Measurements from ENCODE around the gene DARS1.

DARS1 gene

DNA sequence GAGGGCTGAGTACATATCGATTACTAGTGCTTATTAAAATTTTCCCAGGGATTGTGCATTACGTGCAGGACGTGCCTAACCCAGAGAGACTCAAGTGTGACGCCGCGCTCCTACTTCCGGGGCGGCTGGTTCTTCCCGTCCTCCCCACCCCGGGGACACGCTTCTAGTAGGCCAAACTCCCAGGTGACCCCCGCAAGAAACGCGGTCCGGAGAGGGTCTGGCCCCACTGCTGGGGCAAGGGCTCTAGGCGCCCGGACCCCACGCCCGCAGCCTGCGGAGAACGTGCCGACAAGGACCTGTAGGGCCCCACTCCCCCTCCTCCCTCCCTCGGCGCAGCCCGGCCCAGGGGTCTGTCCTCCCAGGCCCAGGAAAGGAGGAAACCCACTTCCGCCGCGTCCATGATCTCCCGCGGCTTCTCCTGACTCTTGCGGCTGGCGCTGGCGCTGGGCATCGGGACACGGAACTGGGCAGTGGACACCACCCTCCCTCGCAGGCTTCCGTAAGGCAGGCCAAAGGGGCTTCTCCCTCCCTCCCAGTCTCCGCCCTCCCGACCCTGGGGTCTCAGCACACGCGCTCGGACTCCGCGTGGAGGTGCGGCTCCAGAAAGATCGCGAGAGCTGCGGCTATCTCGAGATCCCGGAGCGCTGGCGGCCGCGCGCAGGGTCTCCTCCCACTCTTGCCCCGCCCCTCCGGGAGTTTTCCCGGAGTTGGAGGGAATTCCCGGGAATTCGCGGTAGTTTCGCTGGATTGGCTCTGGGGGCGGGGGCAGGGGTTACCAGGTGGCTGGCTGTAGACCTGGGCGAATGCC lies at the start of gene DARS1:
TSS of gene DARS1 (minus strand) at position 609 of the 808 bp plus-strand sequence. CDS start at position 451, 158 bp downstream.
- peak; percentile 92 for DNase-seq

DNA sequence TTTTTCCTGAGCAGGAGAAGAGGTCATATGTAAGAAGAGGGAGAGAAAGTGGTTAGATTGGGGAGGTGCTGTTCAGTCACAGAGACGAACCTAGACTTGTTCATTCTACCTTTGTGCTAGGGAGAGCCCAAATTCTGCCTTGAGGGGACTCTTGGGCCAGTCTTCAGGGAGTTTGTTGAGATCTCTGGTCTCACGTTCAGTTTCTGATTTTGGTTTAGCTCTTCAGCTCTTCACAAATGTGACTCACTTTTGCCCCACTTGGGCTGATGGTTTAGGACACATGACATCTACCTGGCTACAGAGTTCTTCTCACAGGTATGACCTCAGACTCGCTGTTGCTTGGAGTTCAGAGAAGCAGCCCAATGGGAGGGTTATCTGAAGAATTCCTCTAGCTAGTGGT lies 49.2 kb upstream of the DARS1 start:
- DNase-seq = no peak

DNA sequence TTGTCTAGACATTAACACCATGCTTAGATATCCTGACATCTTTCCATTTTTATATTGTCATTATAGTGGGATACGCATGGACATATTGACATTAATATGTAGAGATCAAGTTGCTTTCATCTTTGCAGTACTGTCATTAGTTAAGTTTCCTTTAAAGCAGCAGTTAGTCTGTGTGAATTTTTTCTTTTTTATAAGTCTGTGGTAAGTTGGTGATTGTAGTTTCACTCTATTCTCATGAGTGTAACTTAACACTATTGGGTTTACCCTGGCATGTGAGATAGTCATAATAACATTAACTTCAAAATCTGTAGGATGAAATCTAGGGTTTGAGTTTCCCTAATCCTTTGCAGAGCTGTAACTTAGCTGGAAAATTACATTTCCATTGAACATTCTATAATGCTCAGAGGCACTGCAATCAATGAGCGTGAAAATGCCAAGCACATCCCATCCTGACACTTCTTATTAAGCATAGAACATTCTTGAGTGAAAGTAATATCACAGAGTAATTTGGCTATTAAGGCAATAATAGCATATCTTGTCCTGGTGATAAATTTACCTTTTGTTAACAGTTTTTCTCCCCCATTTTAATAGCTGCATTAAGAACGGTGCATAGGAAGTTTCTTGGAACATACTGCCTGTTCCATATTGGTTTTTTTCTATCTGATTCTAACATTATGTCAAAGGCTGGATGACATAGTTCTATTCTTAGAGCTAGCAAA lies 47.5 kb upstream of the DARS1 start:
- DNase-seq = no peak

DNA sequence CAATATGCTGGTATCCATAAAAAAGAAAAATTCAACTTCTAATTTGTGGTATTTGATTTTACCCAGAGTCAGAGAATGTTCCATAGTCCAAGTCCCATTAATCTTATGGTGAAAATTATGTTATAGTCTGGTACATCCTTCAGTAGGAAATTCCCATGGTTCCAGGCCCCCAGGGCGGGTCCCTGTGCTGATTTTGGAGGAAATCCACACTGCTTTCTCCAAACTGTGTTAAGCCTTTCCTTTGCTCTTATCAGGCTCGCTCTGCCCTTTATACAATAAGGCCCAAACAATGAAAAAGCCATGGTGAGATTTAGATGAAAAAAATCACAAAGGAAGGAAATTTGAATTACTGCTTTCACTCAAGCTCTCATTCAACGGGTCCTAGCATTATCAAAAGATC lies 46.8 kb upstream of the DARS1 start:
- no peak for DNase-seq

DNA sequence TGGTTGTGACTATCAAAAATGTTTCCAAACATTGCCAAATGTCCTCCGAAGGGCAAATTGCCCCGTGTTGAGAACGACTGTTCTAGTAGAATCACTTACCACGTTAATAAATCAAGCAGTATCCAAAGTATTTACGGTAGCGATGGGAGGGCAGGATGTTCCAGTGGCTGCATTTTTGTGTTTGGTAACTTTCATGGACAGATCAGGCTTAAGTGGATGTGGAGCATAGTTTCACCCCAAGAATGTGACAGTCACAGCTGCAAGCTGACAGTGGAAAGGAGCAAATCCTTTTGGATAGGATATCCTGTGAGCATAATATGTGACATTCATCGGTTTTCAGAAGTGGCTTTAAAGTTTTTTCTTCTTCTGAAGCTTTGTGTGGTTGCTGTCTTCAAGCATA lies 46.3 kb upstream of the DARS1 start:
- no peak for DNase-seq

DNA sequence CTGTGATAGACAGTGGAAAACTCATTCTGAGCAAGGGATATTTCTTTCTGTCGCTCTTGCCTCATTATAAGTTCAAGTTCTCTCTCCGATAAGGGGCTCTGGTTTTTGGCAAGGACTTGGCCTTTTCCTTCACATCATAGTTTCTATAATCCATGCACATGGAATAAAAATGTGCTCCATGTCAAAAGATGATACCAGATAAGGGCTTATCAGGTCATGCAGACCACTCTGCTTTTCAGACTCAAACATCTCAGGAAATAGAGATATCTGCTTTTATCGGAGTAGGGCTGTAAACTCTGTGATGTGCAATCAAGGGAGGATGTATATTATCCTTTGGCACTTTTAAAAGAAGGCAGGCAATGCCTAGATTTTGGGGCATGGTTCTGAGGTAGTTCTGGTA lies 45.0 kb upstream of the DARS1 start:
- DNase-seq = no peak

DNA sequence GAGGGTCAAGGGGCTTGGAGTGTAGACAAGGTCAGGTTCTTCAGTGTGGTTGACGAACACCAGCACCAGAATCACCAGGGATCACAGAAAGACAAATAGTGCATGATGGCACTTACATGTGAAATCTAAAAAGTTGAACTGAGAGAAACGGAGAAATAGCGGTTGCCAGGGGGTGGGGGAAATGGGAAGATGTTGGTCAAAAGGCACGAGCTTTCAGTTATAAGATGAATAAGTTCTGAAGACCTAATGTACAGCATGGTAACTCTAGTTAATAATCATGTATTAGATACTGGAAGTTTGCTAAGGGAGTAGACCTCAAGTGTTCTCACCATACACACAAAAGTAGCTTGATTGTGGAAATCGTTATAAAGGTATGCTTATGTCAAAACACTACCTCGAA lies 43.7 kb upstream of the DARS1 start:
- no peak for DNase-seq

DNA sequence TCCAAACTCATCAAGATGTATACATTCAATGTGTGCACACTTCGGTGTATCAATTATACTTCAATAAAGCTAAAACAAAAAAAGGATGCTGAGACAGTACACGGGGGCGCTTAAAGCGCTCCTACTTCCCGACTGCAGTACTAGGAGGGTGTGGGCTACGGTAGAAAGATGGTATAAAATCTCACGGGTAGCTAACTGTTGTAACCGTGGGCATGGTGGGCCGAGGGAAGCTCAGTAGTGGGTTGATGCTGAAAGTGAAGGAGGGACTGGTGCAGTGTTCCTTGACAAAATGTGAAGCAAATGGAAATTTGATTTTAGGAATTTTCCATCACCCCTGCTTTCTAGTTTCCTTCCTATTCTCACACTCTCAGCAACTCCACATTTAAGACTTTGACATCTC lies 42.6 kb upstream of the DARS1 start:
- no peak for DNase-seq

DNA sequence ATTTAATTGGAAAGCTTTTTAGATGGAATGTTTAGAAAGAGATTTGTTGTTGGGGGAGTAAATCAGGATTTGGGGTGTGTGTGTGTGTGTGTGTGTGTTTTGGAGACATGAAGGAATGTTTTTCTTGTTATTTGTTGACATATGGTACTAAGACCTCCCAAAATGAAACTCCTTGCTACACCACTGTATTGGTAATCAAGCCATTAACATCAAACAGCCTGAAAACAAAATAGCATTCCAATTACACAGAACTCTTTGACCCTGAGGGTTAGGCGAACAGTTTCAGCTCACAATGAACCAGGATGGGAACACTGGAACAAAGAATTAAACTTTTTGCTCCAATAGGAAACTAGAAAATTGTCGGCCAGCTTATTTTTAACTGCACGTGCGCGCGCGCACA lies 41.7 kb upstream of the DARS1 start:
- DNase-seq = no peak

DNA sequence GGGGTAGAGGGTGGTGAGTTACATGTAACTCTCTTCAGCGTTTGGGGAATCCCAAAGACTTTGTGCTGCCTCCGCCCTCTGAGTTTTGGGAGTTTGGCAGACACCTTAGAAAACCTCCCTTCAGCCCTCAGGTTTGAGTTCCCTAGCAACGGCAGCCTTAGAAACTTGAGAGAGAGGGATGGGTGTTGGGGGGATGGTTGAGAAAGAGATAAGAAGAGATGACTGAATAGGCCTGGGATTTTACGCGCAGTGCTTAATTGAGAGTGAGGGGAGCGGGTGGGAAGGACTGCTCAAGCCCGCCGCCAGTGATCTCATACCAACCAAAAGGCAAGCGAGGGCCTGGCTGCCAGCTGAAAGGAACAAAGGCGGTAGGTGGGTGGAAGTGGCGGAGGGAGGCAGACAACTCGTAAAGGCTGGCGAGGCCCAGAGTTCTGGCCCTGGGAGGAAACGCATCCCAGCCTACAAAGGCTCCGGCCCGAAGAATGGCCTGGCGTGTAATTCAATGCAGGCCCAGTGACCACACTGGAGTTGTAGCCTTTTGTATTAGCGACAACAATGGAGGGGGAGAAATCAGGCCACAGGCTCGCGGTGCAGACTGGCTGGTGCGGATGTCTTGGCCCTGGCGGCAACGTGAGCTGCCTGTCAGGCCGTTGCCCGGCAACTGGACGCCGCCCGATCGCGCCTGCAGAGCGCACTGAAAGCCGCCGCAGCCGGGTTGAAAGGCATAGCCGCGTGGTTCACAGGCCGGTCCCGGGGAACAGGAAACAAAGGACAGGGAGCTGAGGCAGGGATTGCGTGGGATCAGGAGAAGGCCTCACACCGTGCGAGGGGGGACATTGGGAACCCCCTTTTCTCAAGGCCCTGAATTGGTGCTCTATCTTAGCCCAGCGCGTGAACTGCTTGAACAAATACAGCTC lies 39.9 kb upstream of the DARS1 start:
- peak; percentile 59 for DNase-seq

DNA sequence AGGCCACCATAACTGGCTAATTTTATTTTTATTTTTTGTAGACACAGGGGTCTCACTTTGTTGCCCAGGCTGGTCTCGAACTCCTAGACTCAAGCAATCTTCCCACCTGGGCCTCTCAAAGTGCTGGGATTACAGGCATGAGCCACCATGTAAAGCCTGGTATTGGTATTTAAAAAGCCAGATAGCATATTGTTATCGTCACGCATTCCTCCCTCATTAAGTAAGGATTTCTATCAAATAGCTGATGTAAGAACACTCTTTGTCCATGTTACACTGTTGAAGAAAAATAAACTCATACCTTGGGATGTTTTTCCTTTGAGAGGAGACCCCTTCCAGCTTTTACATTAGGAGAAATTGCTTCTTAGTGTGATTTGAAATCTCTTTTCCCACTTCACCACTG lies 39.2 kb upstream of the DARS1 start:
- no peak for DNase-seq

DNA sequence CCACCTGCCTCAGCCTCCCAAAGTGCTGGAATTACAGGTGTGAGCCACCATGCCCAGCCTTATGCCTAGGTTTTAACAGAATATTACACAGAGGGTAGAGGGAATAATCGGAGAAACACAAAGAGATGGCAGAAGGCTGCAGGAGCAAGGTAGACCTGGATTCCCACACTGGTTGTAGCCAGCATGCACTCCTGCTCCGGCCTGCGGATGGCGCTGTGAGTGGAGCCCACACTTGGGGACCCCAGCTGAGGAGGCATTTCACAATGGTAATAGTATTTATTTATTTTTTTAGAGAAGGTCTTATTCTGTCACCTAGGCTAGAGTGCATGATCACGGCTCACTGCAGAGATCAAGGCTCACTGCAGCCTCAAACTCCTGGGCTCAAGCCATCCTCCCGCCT lies 38.8 kb upstream of the DARS1 start:
- no peak for DNase-seq

DNA sequence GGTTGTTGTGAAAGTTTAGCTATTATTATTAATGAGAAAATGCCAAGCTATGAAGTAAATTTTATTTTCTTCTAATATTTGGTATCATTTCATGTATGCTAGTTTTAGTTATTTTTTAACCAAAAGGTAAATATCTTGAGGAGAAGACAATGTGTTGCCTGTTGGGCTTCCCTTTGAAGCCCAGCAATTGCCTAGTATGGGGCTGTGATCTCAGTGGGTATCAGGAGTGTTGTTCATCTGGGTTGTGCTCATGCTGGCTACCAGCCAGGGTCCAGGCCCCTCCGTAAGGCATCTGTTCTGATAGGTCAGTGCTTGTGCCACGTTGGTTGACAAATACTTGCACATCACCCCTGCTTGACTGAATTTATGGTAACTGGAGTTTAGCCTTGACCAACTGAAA lies 38.0 kb upstream of the DARS1 start:
- DNase-seq = no peak

DNA sequence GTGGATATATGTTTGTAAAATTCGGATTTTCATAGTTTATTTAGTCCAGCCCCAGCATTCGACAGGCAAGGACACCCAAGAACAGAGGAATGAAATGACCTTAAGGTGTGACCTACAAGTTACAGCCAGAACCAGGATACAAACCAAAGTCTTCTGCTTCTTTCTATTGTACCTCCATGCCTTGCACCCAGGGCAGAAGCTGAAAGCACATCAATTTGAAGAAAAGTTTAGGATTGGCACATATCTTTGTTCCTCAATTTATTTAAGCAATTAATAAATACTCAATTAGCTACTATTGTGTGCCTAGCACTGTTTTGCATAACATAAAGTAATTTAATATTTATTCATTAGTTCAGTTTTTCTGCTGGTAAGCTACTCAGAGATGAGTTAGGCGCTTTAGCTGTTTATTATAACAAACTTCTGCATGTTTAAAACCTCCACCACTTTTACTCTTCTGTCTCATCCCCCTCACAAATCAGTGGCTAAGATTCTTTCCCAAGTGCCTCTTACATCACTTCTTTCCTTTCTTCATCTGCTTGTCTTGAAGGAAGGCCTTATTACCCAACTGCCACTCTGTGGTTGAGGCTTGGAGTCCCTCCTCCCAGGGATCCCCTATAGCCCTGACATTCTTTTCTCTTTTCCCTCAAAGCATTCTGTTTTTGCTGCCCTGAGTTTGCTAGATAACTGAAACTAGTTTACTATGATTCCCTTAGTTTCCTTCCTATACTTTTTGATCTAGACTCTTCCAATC lies 37.1 kb upstream of the DARS1 start:
- no peak for DNase-seq

DNA sequence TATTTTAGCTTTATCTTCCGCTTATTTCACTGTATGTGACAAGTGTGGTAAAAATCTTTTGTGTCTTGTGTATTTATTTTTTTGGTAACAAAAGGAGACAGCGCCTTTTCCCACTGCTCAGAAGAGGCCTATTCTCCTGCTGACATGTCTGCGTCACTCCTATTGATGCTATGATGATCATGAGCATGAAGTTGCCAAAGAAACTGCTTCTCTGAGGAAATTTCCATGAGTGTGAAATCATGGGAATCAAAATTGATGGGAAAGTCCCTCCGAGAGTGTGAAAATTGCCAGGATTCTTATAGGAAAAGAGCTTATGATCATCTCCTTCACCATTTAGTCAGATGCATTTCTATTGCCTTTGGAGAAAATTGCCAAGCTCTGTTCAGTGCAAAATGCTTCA lies 36.5 kb upstream of the DARS1 start:
- no peak for DNase-seq

DNA sequence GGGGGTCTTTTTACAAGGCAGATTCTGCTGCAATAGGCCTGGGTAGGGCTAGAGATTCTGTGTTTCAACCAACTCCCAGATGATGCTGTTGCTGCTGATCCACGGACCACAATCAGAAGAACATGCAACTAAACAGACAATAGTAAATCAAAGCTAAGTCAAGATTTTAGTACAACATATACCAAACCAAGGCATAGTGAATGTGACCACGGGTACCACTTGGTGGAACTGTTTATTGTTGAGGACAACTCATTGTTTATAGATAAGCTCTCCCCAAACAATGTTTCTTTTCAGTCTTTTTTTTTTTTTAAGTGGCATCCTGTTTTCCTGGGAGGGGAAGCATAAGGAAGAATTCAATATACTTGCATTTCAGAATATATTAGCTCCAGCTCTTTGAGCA lies 36.0 kb upstream of the DARS1 start:
- DNase-seq = no peak

DNA sequence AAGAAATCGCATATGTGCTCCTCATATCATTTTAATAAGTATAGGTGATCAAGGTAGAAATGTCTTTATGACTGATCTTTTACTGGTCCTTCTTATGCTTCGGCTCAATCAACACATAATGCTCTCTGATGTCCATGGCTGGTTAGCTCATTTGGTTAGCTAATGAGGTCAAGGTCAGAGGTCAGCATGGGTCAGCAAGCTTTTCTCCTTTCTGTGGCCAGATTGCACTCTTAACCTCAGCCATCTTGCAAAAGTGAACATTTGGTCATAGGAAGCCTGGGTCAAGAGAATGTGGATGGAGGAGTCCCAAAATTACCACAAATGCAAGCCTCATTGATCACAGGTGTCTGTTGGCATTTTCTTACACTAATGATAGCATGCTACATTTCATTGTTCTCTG lies 35.4 kb upstream of the DARS1 start:
- DNase-seq = no peak

DNA sequence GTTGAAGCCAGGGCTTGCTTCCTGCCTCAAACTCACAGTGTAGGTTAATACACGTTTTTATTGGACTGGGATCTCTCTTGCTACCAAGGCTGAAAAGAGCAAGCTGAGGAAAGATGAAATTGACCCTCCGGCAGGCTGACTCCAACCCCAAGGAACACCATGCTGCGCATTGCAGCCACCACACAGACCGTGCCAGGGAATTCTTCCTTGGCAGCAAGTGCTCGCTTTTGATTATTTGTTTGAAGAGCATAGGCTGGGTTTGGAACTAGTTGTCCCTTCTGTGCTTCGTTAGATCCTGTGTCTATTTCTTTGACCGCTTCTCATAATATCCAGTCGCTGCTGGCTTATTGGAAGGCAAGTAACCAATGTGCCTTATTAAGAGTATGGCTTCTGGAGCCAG lies 34.4 kb upstream of the DARS1 start:
- no peak for DNase-seq

DNA sequence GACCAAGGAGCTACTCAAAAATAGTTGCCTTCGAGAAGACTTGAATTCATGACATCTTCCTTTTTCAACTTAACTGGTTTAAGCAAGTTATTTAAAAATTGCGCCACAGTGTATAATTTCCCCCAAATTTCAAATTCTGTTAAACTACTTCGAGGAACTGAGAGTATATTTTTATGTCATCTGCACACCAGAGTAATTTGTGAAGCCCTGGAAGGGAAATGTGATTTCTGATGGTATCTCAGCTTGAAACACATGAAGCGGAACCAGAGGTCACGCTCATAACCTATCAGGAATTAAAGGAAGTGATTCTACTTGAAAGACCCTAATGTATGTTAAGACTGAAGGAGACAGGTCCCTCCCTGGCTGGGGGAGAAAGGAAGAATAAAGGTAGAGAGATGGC lies 33.9 kb upstream of the DARS1 start:
- no peak for DNase-seq

DNA sequence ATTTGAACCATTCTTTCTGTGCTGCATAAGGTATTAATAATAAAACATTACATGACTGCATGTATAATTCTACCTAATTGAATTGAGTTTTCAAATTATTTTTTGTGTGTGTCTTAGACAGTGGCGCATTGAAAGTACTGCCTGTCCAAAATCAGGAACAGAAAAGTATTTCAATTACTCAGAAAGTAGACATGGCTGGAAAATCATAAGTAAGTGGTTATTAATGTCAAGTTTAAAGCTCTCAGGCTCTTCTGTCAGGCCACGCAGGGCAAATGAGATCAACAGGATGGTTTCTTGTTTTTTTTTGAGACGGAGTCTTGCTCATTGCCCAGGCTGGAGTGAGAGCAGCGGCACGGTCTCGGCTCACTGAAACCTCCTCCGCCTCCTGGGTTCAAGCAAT lies 32.4 kb upstream of the DARS1 start:
- no peak for DNase-seq

DNA sequence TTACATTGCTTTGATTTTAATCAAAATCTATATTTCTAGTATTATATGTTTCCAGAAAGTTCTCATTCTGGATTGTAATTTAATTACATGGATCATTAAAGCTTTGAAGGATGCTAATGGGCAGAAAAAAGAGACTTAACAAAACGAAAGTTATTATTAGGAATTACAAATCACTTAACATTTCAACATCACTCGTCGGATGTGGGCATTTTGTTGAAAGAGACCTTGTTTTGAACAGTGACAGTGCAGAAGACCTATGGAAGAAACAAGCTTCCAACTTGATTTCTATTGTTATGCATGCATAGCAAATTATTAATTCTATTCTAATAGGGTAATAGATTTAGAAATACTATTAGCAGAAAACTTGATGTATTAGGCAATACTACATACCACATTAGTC lies 31.4 kb upstream of the DARS1 start:
- DNase-seq = no peak

DNA sequence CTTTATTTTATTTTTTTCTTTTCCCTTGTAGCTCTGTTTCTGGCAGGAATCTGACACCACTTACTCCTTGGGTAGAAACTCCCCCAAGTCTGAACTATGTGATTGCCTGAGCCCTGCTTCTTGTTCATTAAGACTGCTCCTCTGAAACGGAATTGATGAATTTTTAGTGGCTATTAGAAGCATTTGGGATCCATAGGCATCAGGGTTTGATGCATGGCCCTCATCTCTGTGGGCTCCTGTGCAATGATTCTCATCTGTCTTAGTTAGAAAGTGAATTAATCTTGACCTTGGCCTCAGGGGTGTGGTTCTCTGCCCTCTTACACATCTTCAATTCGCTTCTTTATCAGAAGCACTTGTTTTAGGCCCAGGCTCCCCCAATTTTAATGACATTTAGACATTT lies 31.0 kb upstream of the DARS1 start:
- DNase-seq = no peak

DNA sequence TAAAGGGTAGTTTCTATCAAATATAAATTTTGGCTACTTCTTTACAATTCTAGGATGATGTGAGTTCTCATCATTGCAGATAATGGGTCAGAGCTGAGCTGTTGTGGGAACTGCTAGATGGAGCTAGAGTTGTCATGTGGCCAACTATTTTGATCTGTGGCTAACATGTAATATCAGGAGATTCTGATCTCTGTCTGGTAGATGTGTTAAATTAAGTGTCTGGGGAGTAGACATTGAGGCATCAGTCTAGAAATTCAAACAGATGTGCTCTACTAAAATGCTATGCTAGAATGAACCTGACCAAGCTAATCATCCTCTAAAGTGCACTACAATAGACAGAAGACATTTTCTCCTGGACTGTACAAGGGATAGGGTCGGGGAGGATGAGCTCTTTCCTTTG lies 30.3 kb upstream of the DARS1 start:
- DNase-seq = no peak
